Naive thymus-derived CD4-positive, alpha-beta T cell (primary cell): ENCODE data around the gene LCE1C. TPM values are rescaled to one million over a fixed set of nuclear protein-coding genes. Genes with fewer than 3 reads are reported as not detected.

Experiments used
- ATAC-seq: fragments of 150-1000 bp; cut with Tn5 transposase; 2 replicates; pipeline ENCODE4 v1.10.0; 2021; ENCODE audit warnings: mild to moderate bottlenecking, moderate library complexity
- CTCF ChIA-PET: fragments of 350-600 bp; sonication (Branson Sonifier 250); formaldehyde crosslinking; loops from one replicate; lab custom pipeline; 2021; ENCODE audit warnings: antibody characterized with exemption; lab: Charles Lee
- POLR2A ChIA-PET: fragments of 350-600 bp; sonication (Branson Sonifier 250); formaldehyde crosslinking; loops from one replicate; lab custom pipeline; 2021; ENCODE audit warnings: antibody characterized with exemption, inconsistent platforms; lab: Charles Lee
- DNase-seq, 9 donors: peaks; one replicate each; pipeline versions ENCODE4 v3.0.0 to v3.0.0-alpha.2; 2020 to 2022; ENCODE audit warnings: mixed read lengths in 1 of 9
- H3K27ac ChIP-seq: one replicate; pipeline ENCODE4 v1.7.0; 2013; ENCODE audit warnings: mild to moderate bottlenecking, low read depth, low read length, moderate library complexity
- H3K27me3 ChIP-seq, 2 donors: one replicate each; pipeline ENCODE4 v1.7.0; 2013; ENCODE audit warnings: low read length in 2 of 2, mild to moderate bottlenecking in 2 of 2, moderate library complexity in 2 of 2; ENCODE audit not compliant: control insufficient read depth in 2 of 2, insufficient read depth in 2 of 2
- H3K36me3 ChIP-seq, 3 experiments: 1 replicate in 2 of 3; 2 replicates in 1 of 3; pipeline ENCODE4 v1.7.0; 2013; ENCODE audit warnings: low read length in 3 of 3, mild to moderate bottlenecking in 3 of 3, moderate library complexity in 1 of 3; ENCODE audit not compliant: insufficient read depth in 3 of 3, control insufficient read depth in 2 of 3
- H3K4me1 ChIP-seq, 2 donors: one replicate each; pipeline ENCODE4 v1.7.0; 2013; ENCODE audit warnings: low read length in 2 of 2, mild to moderate bottlenecking in 2 of 2, moderate library complexity in 1 of 2; ENCODE audit not compliant: control insufficient read depth in 2 of 2, insufficient read depth in 2 of 2
- H3K4me3 ChIP-seq: 2 replicates; pipeline ENCODE4 v1.7.0; 2013; ENCODE audit warnings: mild to moderate bottlenecking, low read length
- H3K9me3 ChIP-seq, 3 experiments: 1 replicate in 2 of 3; 2 replicates in 1 of 3; pipeline ENCODE4 v1.7.0; 2013; ENCODE audit warnings: low read length in 3 of 3; ENCODE audit not compliant: control insufficient read depth in 2 of 3
- H3K27ac Mint-ChIP-seq, 9 donors: one replicate each; pipeline ENCODE4 v1.8.0; 2020 to 2022; ENCODE audit warnings: mixed read lengths in 9 of 9, mild to moderate bottlenecking in 8 of 9, moderate library complexity in 5 of 9, inconsistent platforms in 2 of 9
- H3K27me3 Mint-ChIP-seq, 5 donors: one replicate each; pipeline ENCODE4 v1.8.0; 2021 to 2022; ENCODE audit warnings: mixed read lengths in 5 of 5, mild to moderate bottlenecking in 1 of 5
- H3K36me3 Mint-ChIP-seq, 5 donors: one replicate each; pipeline ENCODE4 v1.8.0; 2020 to 2022; ENCODE audit warnings: mixed read lengths in 5 of 5, mild to moderate bottlenecking in 3 of 5, inconsistent platforms in 1 of 5
- H3K4me1 Mint-ChIP-seq, 7 donors: one replicate each; pipeline ENCODE4 v1.8.0; 2020 to 2022; ENCODE audit warnings: mixed read lengths in 7 of 7, mild to moderate bottlenecking in 3 of 7, inconsistent platforms in 1 of 7
- H3K4me3 Mint-ChIP-seq, 10 donors: one replicate each; pipeline ENCODE4 v1.8.0; 2020 to 2022; ENCODE audit warnings: mild to moderate bottlenecking in 10 of 10, mixed read lengths in 10 of 10, moderate library complexity in 6 of 10, inconsistent platforms in 2 of 10
- H3K9me3 Mint-ChIP-seq, 11 donors: one replicate each; pipeline ENCODE4 v1.8.0; 2020 to 2022; ENCODE audit warnings: mixed read lengths in 11 of 11, mild to moderate bottlenecking in 4 of 11, inconsistent platforms in 1 of 11, moderate library complexity in 1 of 11
- intact Hi-C, 2 donors: fragments of 100-400 bp; cut with micrococcal nuclease; formaldehyde crosslinking; loops; one replicate each; pipeline ENCODE4 v1.15.1; 2023
- polyA plus RNA-seq, 2 donors: library from polyadenylated mRNA; unstranded; fragments of 300-500 nt; fragmentation: Illumina TruSeq; gene quantifications; one replicate each; pipeline ENCODE4 v1.2.3, GENCODE V29; 2021
- total RNA-seq, 6 experiments: library from RNA in 5 of 6; stranded (reverse) in 5 of 6; gene quantifications; 1 replicate in 5 of 6; 2 replicates in 1 of 6; pipeline ENCODE4 v1.2.3 and lab custom pipeline; 2021 to 2026

The LCE1C gene
- total and polyA plus RNA-seq, 7 experiments from 2014 or later: not detected

DNA sequence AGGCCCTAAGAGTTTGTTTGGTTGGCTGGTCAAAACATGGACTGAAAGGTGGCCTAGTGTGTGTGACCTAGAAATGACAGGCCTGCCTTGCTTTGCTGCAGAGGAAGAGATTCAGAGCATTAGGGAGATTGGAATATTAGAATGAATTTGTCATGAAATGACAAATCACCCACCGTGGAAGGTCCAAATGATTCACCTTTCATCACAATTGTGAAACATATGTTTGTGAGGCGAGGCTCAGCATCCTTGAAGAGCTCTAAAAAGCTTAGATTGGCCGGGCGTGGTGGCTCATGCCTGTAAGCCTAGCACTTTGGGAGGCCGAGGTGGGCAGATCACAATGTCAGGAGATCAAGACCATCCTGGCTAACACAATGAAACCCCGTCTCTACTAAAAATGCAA is 10.9 kb upstream of the LCE1C start:
- no peaks in the 10 kb centered on the region for H3K4me1 ChIP-seq
- ATAC-seq: no peak
- CTCF ChIA-PET: no interaction called here
- H3K9me3 ChIP-seq: no peaks in the 10 kb centered on the region
- no peak overlapping the region for H3K27ac Mint-ChIP-seq
- no peak overlapping the region for H3K4me3 ChIP-seq
- no peaks in the 10 kb centered on the region for H3K27me3 ChIP-seq
- DNase-seq: no peak
- peaks cover 0 to 2% (median 0%) of the 10 kb centered on the region in 11 donors for H3K9me3 Mint-ChIP-seq
- peaks cover 0 to 2% (median 0%) of the 10 kb centered on the region in 7 donors for H3K4me1 Mint-ChIP-seq
- intact Hi-C loops: no loop called here
- H3K36me3 ChIP-seq: no peaks in the 10 kb centered on the region
- POLR2A ChIA-PET: no interaction called here
- H3K27me3 Mint-ChIP-seq: peaks cover 2 to 26% (median 23%) of the 10 kb centered on the region in 5 donors
- H3K27ac ChIP-seq: no peak overlapping the region
- no peak overlapping the region for H3K4me3 Mint-ChIP-seq
- no peaks in the 10 kb centered on the region for H3K36me3 Mint-ChIP-seq

DNA sequence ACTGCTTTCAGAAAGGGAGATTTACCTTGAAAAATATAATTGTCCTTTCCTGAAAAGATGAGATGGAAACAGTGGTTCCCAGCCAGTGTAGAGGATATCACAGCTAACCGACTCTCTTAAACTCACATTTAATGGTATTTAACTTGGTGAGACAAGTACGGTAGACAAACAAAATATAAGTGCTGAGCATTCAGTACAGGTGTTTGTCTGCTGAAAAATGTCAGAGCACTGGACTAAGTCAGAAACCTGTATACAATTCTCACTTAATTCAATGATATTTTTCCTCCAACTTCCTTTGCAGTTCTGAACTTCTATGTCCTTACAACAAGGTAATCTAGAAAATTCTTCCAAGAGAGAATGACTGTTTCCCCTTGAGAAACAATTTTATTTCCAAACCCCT is 5.2 kb upstream of the LCE1C start, which contains the start of gene LCE1B:
Gene LCE1B (plus strand): TSS at position 301 of the 400 bp plus-strand sequence. CDS start 476 bp downstream, outside the sequence.
- DNase-seq (no peak), ATAC-seq (no peak)
- no peak within 1 kb of the TSS for H3K4me3 ChIP-seq
- Mint-ChIP-seq H3K4me1 (no peaks in the 10 kb centered on the region), H3K36me3 (no peaks in the 10 kb centered on the region), H3K27ac (no peak within 1 kb of the TSS), H3K4me3 (no peak within 1 kb of the TSS), H3K9me3 (peaks cover 0 to 5% (median 0%) of the 10 kb centered on the region in 11 donors), H3K27me3 (peaks cover 2 to 23% (median 10%) of the 10 kb centered on the region in 5 donors)
- ChIA-PET POLR2A (no interaction called here), CTCF (no interaction called here)
- intact Hi-C loops: no loop called here
- no peaks in the 10 kb centered on the region for H3K36me3 ChIP-seq
- H3K4me1 ChIP-seq: no peaks in the 10 kb centered on the region
- no peak within 1 kb of the TSS for H3K27ac ChIP-seq
- H3K9me3 ChIP-seq: no peaks in the 10 kb centered on the region
- H3K27me3 ChIP-seq: no peaks in the 10 kb centered on the region

DNA sequence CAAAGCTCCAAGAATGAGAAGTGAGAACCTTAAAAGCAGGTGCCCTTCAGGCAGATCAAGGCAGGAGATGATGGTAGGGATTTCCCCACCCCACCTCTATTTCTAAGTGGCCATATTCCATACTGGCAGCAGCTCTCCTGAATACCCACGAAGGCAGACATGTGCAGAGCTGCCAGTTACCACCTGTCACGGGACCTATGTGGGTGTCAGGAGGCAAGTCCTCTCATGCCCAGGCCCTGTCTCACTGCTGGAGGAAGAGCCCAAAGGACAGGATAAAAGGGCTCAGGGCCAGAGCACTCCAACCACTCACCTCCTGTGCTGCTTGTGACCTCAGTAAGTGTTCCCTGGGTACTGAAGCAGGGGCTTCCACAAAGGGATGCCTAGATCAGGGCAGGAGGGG is 4.6 kb upstream of the LCE1C start:
- H3K27me3 Mint-ChIP-seq: peaks cover 2 to 23% (median 12%) of the 10 kb centered on the region in 5 donors
- H3K36me3 ChIP-seq: no peaks in the 10 kb centered on the region
- no peaks in the 10 kb centered on the region for H3K4me1 ChIP-seq
- no peak overlapping the region for H3K4me3 Mint-ChIP-seq
- no peak overlapping the region for H3K4me3 ChIP-seq
- ChIA-PET CTCF (no interaction called here), POLR2A (no interaction called here)
- H3K9me3 Mint-ChIP-seq: peaks cover 0 to 5% (median 0%) of the 10 kb centered on the region in 11 donors
- no peak overlapping the region for H3K27ac Mint-ChIP-seq
- H3K4me1 Mint-ChIP-seq: no peaks in the 10 kb centered on the region
- no peak for DNase-seq
- no peaks in the 10 kb centered on the region for H3K9me3 ChIP-seq
- H3K27me3 ChIP-seq: no peaks in the 10 kb centered on the region
- ATAC-seq: no peak
- intact Hi-C loops: no loop called here
- no peak overlapping the region for H3K27ac ChIP-seq
- H3K36me3 Mint-ChIP-seq: no peaks in the 10 kb centered on the region

DNA sequence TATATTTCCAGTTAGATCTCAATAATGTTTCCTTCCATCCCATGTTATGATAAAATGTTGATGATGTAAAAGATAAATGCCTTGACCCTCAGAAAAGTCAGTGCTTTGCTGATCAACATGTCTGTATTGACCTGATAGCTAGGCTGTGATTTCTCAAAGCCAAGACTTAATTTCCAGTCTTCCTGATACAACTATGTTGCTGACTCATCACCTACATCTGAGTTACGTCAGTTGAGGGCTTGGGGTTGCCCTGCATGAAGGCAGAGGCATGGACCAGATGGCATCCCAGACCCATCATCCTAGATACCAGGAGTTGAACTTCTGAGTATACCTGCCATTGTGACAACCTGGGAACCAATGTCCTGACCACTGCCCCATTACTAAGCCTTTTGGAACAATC is 5.1 kb downstream of the LCE1C start:
- no peak overlapping the region for H3K4me3 Mint-ChIP-seq
- CTCF ChIA-PET: no interaction called here
- no peaks in the 10 kb centered on the region for H3K36me3 Mint-ChIP-seq
- H3K4me1 Mint-ChIP-seq: no peaks in the 10 kb centered on the region
- H3K27ac Mint-ChIP-seq: no peak overlapping the region
- no peaks in the 10 kb centered on the region for H3K9me3 Mint-ChIP-seq
- Histone ChIP-seq H3K4me3 (no peak overlapping the region), H3K36me3 (no peaks in the 10 kb centered on the region), H3K4me1 (no peaks in the 10 kb centered on the region), H3K9me3 (no peaks in the 10 kb centered on the region), H3K27me3 (no peaks in the 10 kb centered on the region), H3K27ac (no peak overlapping the region)
- intact Hi-C loops: no loop called here
- ATAC-seq (no peak), DNase-seq (no peak)
- H3K27me3 Mint-ChIP-seq: peaks cover 12 to 60% (median 40%) of the 10 kb centered on the region in 5 donors
- POLR2A ChIA-PET: no interaction called here

DNA sequence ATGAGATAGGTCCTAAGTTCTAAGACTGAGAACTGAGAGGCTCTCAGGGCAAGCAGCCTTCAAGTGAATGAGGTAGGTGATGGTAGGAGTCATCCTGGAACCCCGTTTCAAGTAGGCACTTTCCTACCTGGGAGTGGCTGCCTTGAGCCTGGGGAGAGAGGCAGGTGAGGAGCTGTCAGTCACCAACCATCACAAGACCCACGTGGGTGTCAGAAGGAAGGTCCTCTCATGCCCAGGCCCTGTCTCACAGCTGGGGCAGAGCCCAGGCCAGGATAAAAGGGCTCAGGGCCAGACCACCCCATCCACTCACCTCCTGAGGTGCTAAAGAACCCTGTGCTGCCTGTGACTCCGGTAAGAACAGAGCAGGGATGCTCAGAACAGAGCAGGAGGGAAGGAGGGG is 10.0 kb downstream of the LCE1C start, which contains the start of gene LCE1D:
Gene LCE1D (plus strand): TSS at position 301 of the 400 bp plus-strand sequence. CDS start 1,074 bp downstream, outside the sequence.
- no peak within 1 kb of the TSS for H3K27ac Mint-ChIP-seq
- H3K36me3 Mint-ChIP-seq: no peaks in the 10 kb centered on the region
- H3K4me1 Mint-ChIP-seq: peaks cover 0 to 1% (median 0%) of the 10 kb centered on the region in 7 donors
- H3K4me3 Mint-ChIP-seq: no peak within 1 kb of the TSS
- DNase-seq (no peak), ATAC-seq (no peak)
- intact Hi-C loops: no loop called here
- no peaks in the 10 kb centered on the region for H3K4me1 ChIP-seq
- no peaks in the 10 kb centered on the region for H3K27me3 ChIP-seq
- H3K9me3 Mint-ChIP-seq: no peaks in the 10 kb centered on the region
- peaks cover 8 to 36% (median 29%) of the 10 kb centered on the region in 5 donors for H3K27me3 Mint-ChIP-seq
- H3K36me3 ChIP-seq: no peaks in the 10 kb centered on the region
- no peaks in the 10 kb centered on the region for H3K9me3 ChIP-seq
- no peak within 1 kb of the TSS for H3K27ac ChIP-seq
- H3K4me3 ChIP-seq: no peak within 1 kb of the TSS
- CTCF ChIA-PET: no interaction called here
- POLR2A ChIA-PET: no interaction called here

DNA sequence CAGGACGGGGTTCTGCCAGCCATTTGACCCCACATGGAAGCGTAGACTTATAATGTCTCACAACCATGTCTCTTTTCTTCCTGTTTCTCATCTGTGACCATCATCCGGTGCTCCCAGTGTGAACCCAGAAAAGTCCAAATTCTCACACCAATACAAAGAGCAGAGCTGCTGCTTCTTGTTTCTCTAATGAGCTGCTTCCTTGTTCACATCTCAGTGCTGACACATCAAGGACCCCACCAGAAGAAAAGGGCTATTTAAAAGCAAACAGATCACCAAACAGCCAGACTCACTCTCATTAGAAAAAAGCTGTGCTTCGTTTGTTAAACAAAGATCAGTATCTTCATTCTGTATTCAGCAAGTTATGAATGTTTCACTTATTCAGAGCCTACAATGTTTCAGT is 10.8 kb downstream of the LCE1C start:
- H3K27ac ChIP-seq: no peak overlapping the region
- H3K4me1 Mint-ChIP-seq: peaks cover 0 to 1% (median 0%) of the 10 kb centered on the region in 7 donors
- no peak for DNase-seq
- H3K9me3 ChIP-seq: no peaks in the 10 kb centered on the region
- POLR2A ChIA-PET: no interaction called here
- H3K36me3 Mint-ChIP-seq: no peaks in the 10 kb centered on the region
- H3K4me3 ChIP-seq: no peak overlapping the region
- no peaks in the 10 kb centered on the region for H3K4me1 ChIP-seq
- no peak for ATAC-seq
- CTCF ChIA-PET: no interaction called here
- no peaks in the 10 kb centered on the region for H3K9me3 Mint-ChIP-seq
- intact Hi-C loops: no loop called here
- peaks cover 3 to 35% (median 30%) of the 10 kb centered on the region in 5 donors for H3K27me3 Mint-ChIP-seq
- H3K27ac Mint-ChIP-seq: no peak overlapping the region
- H3K4me3 Mint-ChIP-seq: no peak overlapping the region
- H3K27me3 ChIP-seq: no peaks in the 10 kb centered on the region
- H3K36me3 ChIP-seq: no peaks in the 10 kb centered on the region

DNA sequence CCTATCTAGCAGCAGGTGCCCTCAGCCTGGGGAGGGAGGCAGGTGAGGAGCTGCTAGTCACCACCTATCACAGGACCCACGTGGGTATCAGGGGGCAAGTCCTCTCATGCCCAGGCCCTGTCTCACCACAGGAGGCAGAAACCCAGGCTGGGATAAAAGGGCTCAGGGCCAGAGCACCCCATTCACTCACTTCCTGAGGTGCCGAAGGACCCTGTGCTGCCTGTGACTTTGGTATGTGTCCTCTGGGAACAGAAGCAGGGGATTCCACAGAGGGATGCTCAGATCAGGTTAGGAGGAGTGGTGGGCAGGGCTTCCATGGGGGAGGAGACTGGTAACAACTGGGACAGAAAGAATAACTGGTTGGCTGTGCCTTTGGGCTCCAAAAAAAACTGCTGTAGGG is 20.4 kb downstream of the LCE1C start, which contains the start of gene LCE1E:
Gene LCE1E (plus strand): TSS at position 181 of the 400 bp plus-strand sequence. CDS start 1,043 bp downstream, outside the sequence.
- ATAC-seq: no peak
- peaks cover 13 to 77% (median 51%) of the 10 kb centered on the region in 5 donors for H3K27me3 Mint-ChIP-seq
- no peak within 1 kb of the TSS for H3K27ac Mint-ChIP-seq

More for the DNA sequence above, 20.4 kb downstream of the LCE1C start, which contains the start of gene LCE1E:
- ChIA-PET CTCF (no interaction called here), POLR2A (no interaction called here)
- H3K4me3 Mint-ChIP-seq: no peak within 1 kb of the TSS
- H3K4me1 Mint-ChIP-seq: no peaks in the 10 kb centered on the region
- no peaks in the 10 kb centered on the region for H3K36me3 ChIP-seq
- H3K36me3 Mint-ChIP-seq: no peaks in the 10 kb centered on the region
- intact Hi-C loops: no loop called here
- no peaks in the 10 kb centered on the region for H3K4me1 ChIP-seq
- H3K27ac ChIP-seq: no peak within 1 kb of the TSS
- H3K9me3 Mint-ChIP-seq: peaks cover 0 to 1% (median 0%) of the 10 kb centered on the region in 11 donors
- H3K4me3 ChIP-seq: no peak within 1 kb of the TSS
- H3K9me3 ChIP-seq: no peaks in the 10 kb centered on the region
- DNase-seq: no peak
- H3K27me3 ChIP-seq: peaks cover 0 to 3% of the 10 kb centered on the region in 2 donors
